ENCODE measurements around the gene ITGB4.

ITGB4 gene

DNA sequence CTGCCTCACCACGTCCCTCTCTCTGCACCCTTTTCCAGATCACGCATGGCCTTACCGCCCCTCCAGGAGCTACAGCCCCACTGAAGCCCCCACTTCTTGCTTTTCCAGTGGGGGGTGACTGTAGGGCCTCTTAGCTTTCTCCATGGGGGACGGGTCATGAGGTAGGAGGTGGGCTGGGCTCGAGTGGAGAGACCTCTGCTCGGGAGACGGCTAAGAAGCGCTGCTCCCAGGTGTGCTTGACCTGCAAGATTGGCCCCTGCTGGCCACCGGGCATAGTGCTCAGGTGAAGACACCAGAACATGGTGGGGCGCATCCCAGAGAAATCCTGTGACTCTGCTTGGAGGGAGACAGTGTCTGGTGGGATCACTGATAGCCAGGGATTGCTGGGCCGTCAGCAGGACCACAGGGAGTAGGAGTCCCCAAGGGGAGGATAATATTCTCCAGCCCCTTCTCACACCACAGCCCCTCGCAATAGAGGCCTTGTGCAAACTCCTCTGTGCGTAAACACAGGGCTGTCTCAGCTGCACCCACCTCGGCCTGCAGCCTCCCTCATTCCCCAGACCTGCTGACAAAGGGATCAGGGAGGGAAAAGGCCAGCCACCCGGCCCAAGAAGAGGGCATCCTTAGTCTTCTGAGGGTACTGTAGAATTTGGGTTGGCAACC lies 52.7 kb downstream of the ITGB4 start:
- no peak for DNase-seq

- DNase-seq = no peak
Measured at GRCh38 chr17:75774471-75774990, 53.3 kb downstream of the ITGB4 start.

GRCh38 chr17:75774991-75775668 lies 53.9 kb downstream of the ITGB4 start:
- peak in 1 of 2 donors; percentile 44 for DNase-seq

- peak; percentile 60 to 64 for DNase-seq
Measured at GRCh38 chr17:75776386-75777295, 55.4 kb downstream of the ITGB4 start.

- DNase-seq = peak in 1 of 2 donors; percentile 37
Measured at GRCh38 chr17:75777296-75777922, 56.1 kb downstream of the ITGB4 start.

GRCh38 chr17:75778066-75778860 lies 57.0 kb downstream of the ITGB4 start:
- peak in 1 of 2 donors; percentile 39 for DNase-seq

- peak; percentile 84 to 87 for DNase-seq
Measured at GRCh38 chr17:75778861-75779249, 57.6 kb downstream of the ITGB4 start.

DNA sequence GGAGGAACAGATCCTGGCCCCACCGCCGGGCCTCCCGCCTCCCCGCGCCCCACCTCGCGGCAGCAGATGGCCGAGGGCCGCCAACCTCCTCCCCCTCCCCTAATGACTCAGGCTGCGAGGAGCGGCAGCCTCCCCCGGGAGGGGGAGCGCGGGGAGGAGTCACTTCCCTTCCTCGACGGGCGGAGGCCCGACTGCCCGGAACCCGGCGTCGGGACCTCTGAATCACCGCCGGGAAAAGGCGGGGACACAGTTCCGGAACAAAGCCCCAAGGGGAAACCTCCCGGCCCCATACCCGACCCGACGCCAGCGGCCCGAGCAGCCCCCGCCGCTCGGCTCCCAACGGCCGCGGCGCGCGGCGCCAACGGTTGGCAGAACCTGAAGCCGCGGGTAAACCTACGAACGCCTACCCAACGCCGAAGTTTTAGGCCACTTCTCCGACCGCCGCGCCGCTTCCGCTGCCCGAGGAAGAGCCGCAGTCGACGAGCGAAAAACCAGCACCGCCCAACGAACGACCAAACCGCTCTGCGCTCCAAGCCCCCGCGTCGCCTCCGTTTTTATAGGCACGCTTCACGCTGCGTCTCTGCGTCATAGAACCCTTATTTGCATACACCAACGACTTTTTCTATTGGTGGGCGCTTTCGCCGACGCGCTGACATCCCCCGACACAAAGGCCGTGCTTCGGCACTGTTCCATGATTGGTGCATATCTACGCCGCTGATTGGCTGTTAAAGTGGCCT lies 58.2 kb downstream of the ITGB4 start:
- peak; percentile 99 for DNase-seq

- no peak for DNase-seq
Measured at GRCh38 chr17:75779987-75780889, 59.0 kb downstream of the ITGB4 start.

- peak in 1 of 2 donors; percentile 81 for DNase-seq
Measured at GRCh38 chr17:75783069-75783783, 62.0 kb downstream of the ITGB4 start.

DNA sequence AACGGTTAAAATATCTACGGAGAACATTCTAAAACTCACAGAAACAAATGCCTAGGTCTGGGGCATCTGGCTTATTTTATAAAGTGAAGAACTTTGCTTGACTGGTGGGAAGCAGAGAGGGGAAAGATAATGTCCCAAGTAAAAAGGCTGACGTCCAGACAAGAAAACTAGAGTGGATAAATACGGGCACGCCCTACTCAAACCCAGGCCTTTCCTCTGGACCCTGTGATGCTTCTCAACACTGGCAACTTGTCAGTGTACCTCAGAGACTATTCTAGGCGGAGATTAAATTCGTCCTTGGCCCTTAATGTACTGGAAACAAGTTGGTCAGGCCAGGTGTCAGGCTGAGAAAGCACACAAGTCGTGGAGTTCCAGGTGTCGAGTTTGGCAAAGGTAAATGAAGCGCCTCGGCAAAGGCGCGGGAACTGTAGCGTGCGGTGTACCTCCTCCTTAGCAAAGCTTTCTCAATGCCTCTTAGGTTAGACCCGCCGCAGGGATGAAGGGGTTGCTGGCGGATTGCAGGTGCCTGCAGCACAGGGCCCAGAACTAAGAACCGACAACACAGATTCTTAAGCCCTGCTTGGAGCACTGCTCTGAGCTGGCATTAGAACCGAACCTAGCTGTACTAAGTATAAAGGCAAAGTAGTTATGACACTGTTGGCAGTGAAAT lies 62.7 kb downstream of the ITGB4 start:
- DNase-seq = no peak

DNA sequence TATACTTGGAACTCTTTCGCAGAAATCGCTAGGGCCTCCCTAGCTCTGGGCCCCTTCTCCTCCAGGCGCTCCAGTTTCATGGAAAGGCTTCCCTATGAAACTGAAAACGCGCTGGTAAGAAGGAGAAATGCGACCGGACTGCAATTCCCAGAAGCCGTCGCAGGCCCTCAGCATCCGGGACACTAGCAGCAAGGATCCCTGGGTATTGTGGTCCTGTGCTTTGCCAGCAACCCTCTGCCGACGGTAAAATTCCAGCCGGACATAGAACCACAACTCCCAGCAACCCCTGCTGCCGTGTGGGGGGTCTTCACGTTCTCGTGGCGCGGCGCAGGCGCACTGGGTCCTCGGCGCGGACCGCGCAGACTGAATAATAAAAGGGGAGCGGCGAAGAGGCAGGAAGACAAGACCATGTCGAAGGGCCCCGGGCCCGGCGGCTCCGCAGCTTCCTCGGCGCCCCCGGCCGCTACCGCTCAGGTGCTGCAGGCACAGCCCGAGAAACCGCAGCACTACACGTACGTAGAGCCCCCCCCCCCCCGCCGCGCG lies 63.3 kb downstream of the ITGB4 start, which contains the start of gene UNK:
UNK (plus strand) TSS at position 334 of the 543 bp plus-strand sequence; CDS start at position 409, 75 bp downstream.
- peak; percentile 99 for DNase-seq

DNA sequence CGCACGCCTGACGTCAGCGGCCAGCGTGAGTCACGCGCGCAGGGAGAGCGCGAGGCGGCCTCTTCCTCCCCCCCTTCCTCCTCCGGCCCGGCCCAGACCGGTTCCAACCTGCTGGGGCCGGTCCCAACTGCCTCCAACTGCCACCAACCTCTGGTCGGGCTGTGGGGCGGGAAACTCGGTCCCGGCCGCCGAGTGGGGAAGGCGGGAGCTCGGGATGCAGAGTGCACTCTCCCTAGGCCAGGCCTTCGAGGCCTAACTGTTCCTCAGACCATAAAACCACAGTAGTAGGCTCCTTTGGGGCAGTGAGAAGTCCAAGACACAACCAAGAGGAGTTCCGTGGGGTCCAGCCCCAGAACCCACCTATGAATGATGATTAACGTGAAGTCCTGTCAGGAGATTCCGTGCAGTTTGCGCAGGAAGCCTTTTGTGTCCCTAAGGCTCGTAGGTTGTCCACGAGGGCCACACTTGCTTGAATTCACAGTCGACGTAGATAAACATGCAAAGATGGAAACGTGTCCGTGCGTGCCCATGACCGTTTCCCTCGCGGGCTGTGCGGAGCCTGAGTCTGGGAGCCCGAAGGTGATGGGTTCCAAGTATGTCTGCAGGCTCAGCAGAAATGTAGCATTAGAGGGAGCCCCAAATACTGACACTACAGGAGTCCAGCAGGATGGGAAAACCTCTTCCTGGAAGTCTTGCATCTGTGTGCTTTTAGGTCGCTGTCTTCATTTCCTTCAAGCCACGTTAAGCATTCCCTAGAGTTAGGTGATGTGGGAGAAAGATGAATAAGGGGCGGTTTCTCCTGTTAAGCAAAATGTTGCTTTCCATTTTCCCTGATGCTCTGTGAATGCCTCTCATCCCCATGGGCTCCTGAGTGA lies 64.0 kb downstream of the ITGB4 start:
- peak; percentile 92 for DNase-seq

DNA sequence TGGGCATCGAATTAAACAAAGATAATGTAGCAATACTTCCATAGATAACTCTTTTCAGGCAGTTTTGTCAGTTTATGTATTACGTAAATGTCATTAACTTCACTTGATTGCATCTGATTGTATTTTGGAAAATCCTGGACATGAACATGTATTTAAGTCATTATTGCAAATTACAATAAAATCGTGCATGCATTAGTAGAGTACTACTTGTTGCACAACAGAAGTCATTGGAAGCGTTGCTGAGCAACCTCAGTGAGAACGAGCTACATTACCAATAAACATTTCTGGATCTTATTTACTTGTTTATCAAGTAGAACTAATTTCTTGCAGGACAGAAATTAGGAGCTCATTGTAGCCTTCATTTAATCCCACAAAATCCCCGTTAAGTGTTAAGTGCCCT lies 70.0 kb downstream of the ITGB4 start:
- no peak for DNase-seq

DNA sequence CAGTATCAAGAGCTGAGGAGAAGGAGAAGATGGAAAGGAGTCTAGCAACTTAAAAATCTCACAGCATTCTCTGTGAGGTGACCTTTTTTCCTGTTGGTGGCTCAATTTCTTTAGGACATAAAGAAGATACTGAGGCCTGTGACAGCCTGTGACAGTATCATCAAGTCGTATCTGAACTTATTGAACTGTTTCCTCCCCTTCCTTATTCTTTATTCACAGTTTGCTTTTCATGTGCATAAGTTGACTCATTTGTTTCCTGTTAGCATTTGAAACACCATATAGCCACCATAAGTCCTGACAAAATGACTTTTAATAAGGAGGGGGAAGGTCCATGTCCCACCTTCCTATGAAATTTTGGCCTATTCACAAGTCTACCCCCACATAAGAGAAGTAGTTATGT lies 72.2 kb downstream of the ITGB4 start:
- DNase-seq = no peak

GRCh38 chr17:75795820-75796607 lies 74.8 kb downstream of the ITGB4 start:
- DNase-seq = no peak
